ENCODE data around the gene SH3BP4.

GRCh38 chr2:235088496-235088921 is 136.7 kb downstream of the SH3BP4 start:
- no peak for TF ChIP-seq CTCF (IDR thresholded peaks at IDR 0.05)
- no peak for TF ChIP-seq KDM5A (IDR thresholded peaks at IDR 0.05)
- no peak for TF ChIP-seq USF2 (IDR thresholded peaks at IDR 0.05)
- no peak for TF ChIP-seq POLR2A (IDR thresholded peaks at IDR 0.05; ENCODE audit: low read length)
- no peak for TF ChIP-seq EP300 (IDR thresholded peaks at IDR 0.05)
- TF ChIP-seq PHF8 (IDR thresholded peaks at IDR 0.05; ENCODE audit: borderline replicate concordance, low read depth), result no peak
- no peak for TF ChIP-seq SMC3 (IDR thresholded peaks at IDR 0.05)
- TF ChIP-seq POLR2AphosphoS2 (conservative IDR thresholded peaks at IDR 0.05; ENCODE audit: low read length), result no peak
- no peak for TF ChIP-seq JUNB (IDR thresholded peaks at IDR 0.05)
- no peak for TF ChIP-seq HOXA7 (CRISPR knock-in tag; IDR thresholded peaks at IDR 0.05)

Measured in A549 (cell line).